Neural cell (in vitro differentiated cells): ENCODE data around the gene KIF5B. TPM values are rescaled to one million over a fixed set of nuclear protein-coding genes. Genes with fewer than 3 reads are reported as not detected.
"Not testable (repeated sequence)": the region's sequence is repeated elsewhere in the genome, so short reads cannot be mapped to it uniquely, and the experiment has no call there.

ENCODE experiments used
- H2AFZ ChIP-seq: fragments of 200-600, 300-800 bp; sonication (generic), shearing (Covaris generic); 2 replicates; pipeline ENCODE4 v1.6.0; 2014; ENCODE audit warnings: low read depth, mild to moderate bottlenecking, antibody characterized with exemption, low read length, moderate library complexity
- H3F3A ChIP-seq: fragments of 200-600 bp; shearing (Covaris generic); 2 replicates; pipeline ENCODE4 v1.6.1; 2016; ENCODE audit warnings: mild to moderate bottlenecking, moderate library complexity, mixed read lengths, antibody characterized with exemption, low read length; ENCODE audit not compliant: insufficient read depth, poor library complexity, severe bottlenecking
- H3K27ac ChIP-seq: fragments of 200-600, 300-800 bp; sonication (generic), shearing (Covaris generic); 2 replicates; pipeline ENCODE4 v1.5.1; 2014; ENCODE audit warnings: mild to moderate bottlenecking, low read length, moderate library complexity
- H3K27me3 ChIP-seq: fragments of 300-800, 200-600 bp; sonication (generic), shearing (Covaris generic); 2 replicates; pipeline ENCODE4 v1.6.0; 2014; ENCODE audit warnings: mild to moderate bottlenecking, low read depth, low read length, moderate library complexity; ENCODE audit not compliant: insufficient read depth
- H3K36me3 ChIP-seq: fragments of 300-800, 200-600 bp; sonication (generic), shearing (Covaris generic); 2 replicates; pipeline ENCODE4 v1.5.1; 2014; ENCODE audit warnings: mild to moderate bottlenecking, antibody characterized with exemption, low read length, moderate library complexity; ENCODE audit not compliant: insufficient read depth
- H3K4me2 ChIP-seq: fragments of 300-800, 200-600 bp; sonication (generic), shearing (Covaris generic); 2 replicates; pipeline ENCODE4 v1.6.0; 2014; ENCODE audit warnings: mild to moderate bottlenecking, low read length
- H3K4me3 ChIP-seq: fragments of 300-800, 200-600 bp; sonication (generic), shearing (Covaris generic); 2 replicates; pipeline ENCODE4 v1.5.1; 2014; ENCODE audit warnings: mild to moderate bottlenecking, low read length, moderate library complexity
- H3K79me2 ChIP-seq: fragments of 200-600 bp; shearing (Covaris generic); replicated peaks from 2 replicates; pipeline ENCODE4 v1.6.0; 2014; ENCODE audit warnings: mild to moderate bottlenecking, low read length, moderate library complexity; ENCODE audit not compliant: insufficient read depth
- H3K9ac ChIP-seq: fragments of 300-800, 200-600 bp; sonication (generic), shearing (Covaris generic); 2 replicates; pipeline ENCODE4 v1.6.1; 2016; ENCODE audit warnings: mild to moderate bottlenecking, low read length, mixed read lengths
- H3K9me2 ChIP-seq: fragments of 200-600 bp; shearing (Covaris generic); 2 replicates; pipeline ENCODE4 v1.6.1; 2016; ENCODE audit warnings: mild to moderate bottlenecking, low read length, mixed read lengths; ENCODE audit not compliant: insufficient read depth
- H3K9me3 ChIP-seq: fragments of 200-600, 300-800 bp; sonication (generic), shearing (Covaris generic); 2 replicates; pipeline ENCODE4 v1.6.1; 2016; ENCODE audit warnings: mild to moderate bottlenecking, mixed run types, low read length, moderate library complexity, mixed read lengths
- H4K20me1 ChIP-seq: fragments of 200-600 bp; shearing (Covaris generic); 2 replicates; pipeline ENCODE4 v1.6.1; 2016; ENCODE audit warnings: mild to moderate bottlenecking, mixed run types; ENCODE audit not compliant: insufficient read depth
- EP300 ChIP-seq: fragments of 450-650 bp; conservative IDR thresholded peaks from 2 replicates; pipeline ENCODE4 v1.6.1; 2014; ENCODE audit warnings: antibody characterized with exemption, mild to moderate bottlenecking, moderate library complexity; ENCODE audit not compliant: poor library complexity, severe bottlenecking
- EZH2 ChIP-seq: fragments of 200-600, 300-800 bp; shearing (Covaris generic), sonication (generic); IDR thresholded peaks from 2 replicates; pipeline ENCODE4 v1.6.1; 2014; ENCODE audit warnings: antibody characterized with exemption, low read length, borderline replicate concordance, mild to moderate bottlenecking; ENCODE audit not compliant: insufficient read depth, poor library complexity, severe bottlenecking
- MXI1 ChIP-seq: fragments of 450-650 bp; conservative IDR thresholded peaks from 2 replicates; pipeline ENCODE4 v1.6.1; 2014; ENCODE audit warnings: antibody characterized with exemption, mild to moderate bottlenecking; ENCODE audit not compliant: poor library complexity, severe bottlenecking
- POLR2AphosphoS5 ChIP-seq: IDR thresholded peaks from 2 replicates; pipeline ENCODE4 v1.6.1; 2012
- RAD21 ChIP-seq: fragments of 450-650 bp; conservative IDR thresholded peaks from 2 replicates; pipeline ENCODE4 v1.6.1; 2014; ENCODE audit warnings: antibody characterized with exemption, mild to moderate bottlenecking, moderate library complexity
- REST ChIP-seq: IDR thresholded peaks from 2 replicates; pipeline ENCODE4 v1.6.1; 2012; ENCODE audit warnings: borderline replicate concordance
- SMC3 ChIP-seq: fragments of 450-650 bp; conservative IDR thresholded peaks from 2 replicates; pipeline ENCODE4 v1.6.1; 2014; ENCODE audit warnings: antibody characterized with exemption, mild to moderate bottlenecking, moderate library complexity; ENCODE audit not compliant: poor library complexity
- TAF1 ChIP-seq: IDR thresholded peaks from 2 replicates; pipeline ENCODE4 v1.6.1; 2012; ENCODE audit warnings: low read depth
- polyA plus RNA-seq: library from polyadenylated mRNA; depleted of rRNA; stranded (reverse); fragments of >200 nt; gene quantifications from 2 replicates; pipeline ENCODE4 v1.2.3, GENCODE V29; 2014
- TF ChIP-seq, protein P1 (sequence below): fragments of 450-650 bp; IDR thresholded peaks from 2 replicates; pipeline ENCODE4 v1.5.1; 2014; ENCODE audit warnings: antibody characterized with exemption, mild to moderate bottlenecking, moderate library complexity; ENCODE audit not compliant: poor library complexity, severe bottlenecking

KIF5B gene
- polyA plus RNA-seq, 1 donor from 2014 or later: 96.3 TPM

- Histone ChIP-seq H3K4me3 (no peak overlapping the region), H4K20me1 (no peaks in the 10 kb centered on the region), H3K36me3 (no peaks in the 10 kb centered on the region), H3K79me2 (no peaks in the 10 kb centered on the region), H3K9me3 (no peaks in the 10 kb centered on the region), H3K9me2 (no peaks in the 10 kb centered on the region), H3K27me3 (no peaks in the 10 kb centered on the region), H3K9ac (no peak overlapping the region), H3F3A (no peaks in the 10 kb centered on the region), H2AFZ (no peak overlapping the region), H3K4me2 (no peak overlapping the region), H3K27ac (no peak overlapping the region)
- no peak for TF ChIP-seq EZH2
- no peak for TF ChIP-seq POLR2AphosphoS5
- no peak for TF ChIP-seq REST
- TF ChIP-seq, protein P1, sequence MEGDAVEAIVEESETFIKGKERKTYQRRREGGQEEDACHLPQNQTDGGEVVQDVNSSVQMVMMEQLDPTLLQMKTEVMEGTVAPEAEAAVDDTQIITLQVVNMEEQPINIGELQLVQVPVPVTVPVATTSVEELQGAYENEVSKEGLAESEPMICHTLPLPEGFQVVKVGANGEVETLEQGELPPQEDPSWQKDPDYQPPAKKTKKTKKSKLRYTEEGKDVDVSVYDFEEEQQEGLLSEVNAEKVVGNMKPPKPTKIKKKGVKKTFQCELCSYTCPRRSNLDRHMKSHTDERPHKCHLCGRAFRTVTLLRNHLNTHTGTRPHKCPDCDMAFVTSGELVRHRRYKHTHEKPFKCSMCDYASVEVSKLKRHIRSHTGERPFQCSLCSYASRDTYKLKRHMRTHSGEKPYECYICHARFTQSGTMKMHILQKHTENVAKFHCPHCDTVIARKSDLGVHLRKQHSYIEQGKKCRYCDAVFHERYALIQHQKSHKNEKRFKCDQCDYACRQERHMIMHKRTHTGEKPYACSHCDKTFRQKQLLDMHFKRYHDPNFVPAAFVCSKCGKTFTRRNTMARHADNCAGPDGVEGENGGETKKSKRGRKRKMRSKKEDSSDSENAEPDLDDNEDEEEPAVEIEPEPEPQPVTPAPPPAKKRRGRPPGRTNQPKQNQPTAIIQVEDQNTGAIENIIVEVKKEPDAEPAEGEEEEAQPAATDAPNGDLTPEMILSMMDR: no peak
- TF ChIP-seq TAF1: no peak
- no peak for TF ChIP-seq SMC3
- no peak for TF ChIP-seq MXI1
- no peak for TF ChIP-seq EP300
- TF ChIP-seq RAD21: no peak
These were observed 47.5 kb upstream of the KIF5B start for GRCh38 chr10:32103721-32104120.

DNA sequence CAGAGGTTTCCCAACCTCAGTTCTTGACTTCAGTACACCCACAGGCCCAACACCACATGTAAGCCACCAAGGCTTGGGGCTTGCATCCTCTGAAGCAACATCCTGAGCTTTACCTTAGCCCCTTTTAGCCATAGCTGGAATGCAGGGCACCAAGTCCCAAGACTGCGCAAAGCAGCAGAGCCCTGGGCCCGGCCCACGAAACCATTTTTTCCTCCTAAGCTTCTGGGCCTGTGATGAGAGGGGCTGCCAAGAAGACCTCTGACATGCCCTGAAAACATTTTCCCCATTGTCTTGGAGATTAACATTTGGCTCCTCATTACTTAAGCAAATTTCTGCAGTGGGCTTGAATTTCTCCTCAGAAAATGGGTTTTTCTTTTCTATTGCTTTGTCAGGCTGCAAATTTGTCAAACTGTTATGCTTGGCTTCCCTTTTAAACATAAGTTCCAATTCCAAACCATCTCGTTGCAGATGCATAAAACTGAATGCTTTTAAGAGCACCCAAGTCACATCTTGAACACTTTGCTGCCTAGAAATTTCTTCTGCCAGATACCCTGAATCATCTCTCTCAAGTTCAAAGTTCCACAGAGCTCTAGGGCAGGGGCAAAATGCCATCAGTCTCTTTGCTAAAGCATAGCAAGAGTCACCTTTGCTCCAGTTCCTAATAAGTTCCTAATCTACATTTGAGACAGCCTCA lies 42.5 kb upstream of the KIF5B start:
- H3F3A ChIP-seq, H3K9me3 ChIP-seq, H4K20me1 ChIP-seq, H2AFZ ChIP-seq, H3K27ac ChIP-seq, H3K9me2 ChIP-seq, H3K79me2 ChIP-seq, H3K27me3 ChIP-seq, H3K36me3 ChIP-seq, H3K4me3 ChIP-seq, H3K9ac ChIP-seq, H3K4me2 ChIP-seq: not testable (repeated sequence)
